SK-N-MC (cell line): ENCODE results near the gene RAP1GAP.

Experiments
- EZH2 ChIP-seq: fragments of 200-600 bp; sonication (generic); IDR thresholded peaks from one replicate; pipeline ENCODE4 v1.6.1; 2017; ENCODE audit warnings: antibody characterized with exemption
- POLR2AphosphoS5 ChIP-seq: IDR thresholded peaks from 2 replicates; pipeline ENCODE4 v1.6.1; 2012; ENCODE audit warnings: mild to moderate bottlenecking, low read depth, low read length, borderline replicate concordance

- TF ChIP-seq EZH2 (no peak), POLR2AphosphoS5 (no peak)
Observed at GRCh38 chr1:21605012-21605715, 64.0 kb downstream of the RAP1GAP start.
